Hematopoietic multipotent progenitor cell treated with erythropoietin and hydrocortisone succinate and interleukin-3 and kit ligand, for 17 days (in vitro differentiated cells): ENCODE results near the gene PGS1.

Source experiments
- DNase-seq: peaks from one replicate; pipeline ENCODE4 v3.0.0-alpha.2; 2015; ENCODE audit warnings: low spot score

PGS1 gene

DNA sequence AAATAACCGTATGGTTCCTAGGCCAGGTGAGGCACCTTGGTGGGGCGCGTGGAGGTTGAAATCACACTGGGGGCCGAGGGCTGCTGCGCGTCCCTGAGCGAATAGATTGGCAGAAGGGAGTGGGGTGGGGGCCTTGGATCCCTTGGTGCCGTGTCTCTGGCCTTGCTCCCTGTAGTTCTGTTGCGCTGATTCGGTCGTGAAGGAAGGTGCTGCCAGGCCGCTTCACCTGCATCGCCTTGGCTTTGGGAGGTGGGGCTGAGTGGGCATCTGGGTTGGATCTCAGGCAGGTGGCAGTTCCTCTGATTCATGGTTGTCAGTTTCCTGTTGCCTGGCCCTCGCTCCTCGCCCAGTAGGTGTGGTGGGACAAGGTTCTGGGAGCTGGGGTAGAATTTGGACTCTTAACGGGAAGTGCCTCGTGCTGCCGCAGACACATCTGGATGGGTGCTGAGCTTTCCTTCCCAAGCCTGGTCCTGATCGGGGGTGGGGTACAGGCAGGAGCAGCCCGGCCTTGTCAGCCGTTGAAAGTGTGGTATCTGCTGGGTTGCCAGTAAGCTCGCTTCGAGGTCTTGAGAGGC lies 30.1 kb downstream of the PGS1 start:
- no peak for DNase-seq

DNA sequence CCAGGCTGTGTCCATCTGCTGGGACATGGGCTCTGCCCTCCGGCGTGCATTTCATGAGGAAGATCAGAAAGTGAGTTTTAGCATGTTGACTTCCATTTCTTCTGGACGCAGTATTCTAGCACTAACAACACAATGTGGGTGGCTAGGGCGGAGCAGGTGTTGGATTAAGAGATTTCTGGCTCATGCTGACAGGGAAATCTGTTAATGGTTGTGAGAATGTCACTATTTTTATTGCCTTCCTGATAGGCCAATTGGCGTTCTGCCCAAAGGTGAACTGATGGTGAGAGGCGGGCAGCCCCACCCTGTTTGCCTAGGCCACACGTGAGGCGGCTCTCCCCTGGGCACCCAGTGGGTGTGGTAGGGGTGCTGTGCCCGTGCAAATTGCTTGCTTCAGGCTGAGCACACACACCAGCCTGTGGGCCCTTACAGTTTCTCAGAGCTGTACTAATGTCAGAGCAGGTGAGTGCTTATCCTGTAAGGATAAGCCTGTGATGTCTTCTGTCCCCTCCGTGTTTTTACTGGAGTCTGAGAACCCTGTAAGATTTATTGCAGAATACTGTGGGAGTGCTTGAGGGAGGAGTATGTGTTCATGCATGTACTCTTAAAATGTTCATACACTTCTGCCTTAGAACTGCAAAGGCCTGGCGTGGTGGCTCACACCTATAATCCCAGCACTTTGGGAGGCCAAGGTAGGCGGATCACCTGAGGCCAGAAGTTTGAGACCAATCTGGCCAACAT lies 30.9 kb downstream of the PGS1 start:
- no peak for DNase-seq

- no peak for DNase-seq
Observed at GRCh38 chr17:78411241-78411857, 32.9 kb downstream of the PGS1 start.

- DNase-seq: no peak
Observed at GRCh38 chr17:78412403-78412802, 34.0 kb downstream of the PGS1 start.

DNA sequence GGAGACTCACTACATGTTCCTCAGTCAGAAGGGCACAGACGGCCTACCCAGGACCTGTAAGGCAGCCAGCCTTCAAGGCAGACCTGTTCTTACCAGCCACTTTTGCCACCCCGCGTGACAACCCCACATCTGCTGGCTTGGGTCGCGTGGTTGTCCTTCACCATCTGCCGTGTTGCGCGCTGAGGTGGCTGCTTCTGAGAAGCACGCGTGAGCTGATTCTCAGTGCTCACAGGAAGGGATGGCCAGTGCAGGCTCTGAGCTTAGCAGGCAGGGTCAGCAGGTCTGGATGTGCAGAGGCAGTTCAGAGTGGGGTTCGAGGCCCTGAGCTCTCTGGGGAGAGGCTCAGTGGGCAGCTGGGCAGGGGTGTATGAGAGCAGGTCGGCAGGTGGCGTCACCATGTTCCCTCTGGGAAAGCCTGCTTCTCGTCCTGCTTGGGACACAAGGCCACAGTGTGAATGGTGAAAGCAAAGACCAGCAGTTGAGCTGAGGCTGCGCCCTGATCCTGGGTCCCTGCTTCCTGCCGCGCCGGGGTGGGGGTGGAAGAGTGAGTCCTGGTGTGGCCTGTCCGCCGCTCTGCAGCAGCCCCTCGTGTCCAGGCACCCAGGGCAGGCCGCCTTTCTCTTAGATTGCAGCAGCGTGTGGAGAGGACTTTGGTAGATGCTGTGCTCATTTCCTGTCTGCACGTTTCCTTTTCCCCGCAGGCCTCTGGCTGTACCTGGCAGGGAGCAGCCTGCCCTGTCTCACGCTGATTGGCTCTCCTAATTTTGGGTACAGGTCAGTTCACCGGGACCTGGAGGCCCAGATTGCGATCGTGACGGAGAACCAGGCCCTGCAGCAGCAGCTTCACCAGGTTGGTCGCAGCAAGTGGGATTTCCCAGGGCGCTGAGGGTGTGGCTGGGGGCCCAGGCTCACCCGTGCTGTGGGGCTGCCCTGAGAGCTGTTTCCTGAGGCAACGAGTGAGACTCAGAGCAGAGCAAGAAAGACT lies 36.0 kb downstream of the PGS1 start:
- no peak for DNase-seq

DNA sequence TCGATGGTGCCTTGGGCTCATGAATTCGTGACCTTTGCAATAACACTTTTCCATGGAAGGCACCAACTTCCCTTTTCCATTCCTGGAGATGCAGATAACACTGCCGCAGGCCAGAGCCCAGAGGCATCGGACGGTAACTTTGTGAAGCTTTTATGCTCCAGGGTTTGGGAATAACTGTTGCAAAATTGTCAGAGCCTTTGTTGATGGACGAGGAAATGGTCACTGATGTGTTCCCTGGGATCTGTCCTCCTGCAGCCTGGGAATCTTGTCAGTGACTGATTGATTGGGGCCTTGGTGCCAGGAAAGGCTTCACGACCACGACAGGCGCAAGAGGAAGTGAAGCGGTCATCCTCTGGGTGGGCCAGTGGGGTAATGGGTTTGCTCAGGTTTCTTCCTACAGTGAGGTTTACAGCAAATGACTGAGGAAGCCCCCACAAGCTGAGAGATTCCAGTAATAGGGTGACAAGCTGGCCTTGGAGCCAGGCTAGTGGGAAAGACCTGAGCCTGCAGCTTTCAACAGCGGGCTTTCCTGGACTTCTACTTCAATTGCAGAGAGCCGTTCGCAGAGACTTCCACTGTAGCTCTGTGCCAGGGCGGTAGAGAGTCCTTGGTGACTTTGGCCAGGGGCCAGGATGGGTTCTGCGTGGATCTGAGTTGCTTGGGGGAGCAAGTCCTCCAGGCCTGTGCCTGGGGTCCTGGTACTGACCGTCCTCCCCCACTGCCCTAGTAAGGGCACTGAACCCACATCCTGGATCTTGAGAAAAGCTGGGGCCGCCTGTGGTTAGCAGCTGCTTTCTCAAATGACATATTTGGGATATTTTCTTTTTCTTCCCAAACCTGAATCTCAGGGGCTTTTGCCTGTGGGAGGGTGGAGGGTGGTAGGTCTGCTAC lies 37.6 kb downstream of the PGS1 start:
- DNase-seq: no peak

- DNase-seq: no peak
Observed at GRCh38 chr17:78416791-78417530, 38.5 kb downstream of the PGS1 start.

DNA sequence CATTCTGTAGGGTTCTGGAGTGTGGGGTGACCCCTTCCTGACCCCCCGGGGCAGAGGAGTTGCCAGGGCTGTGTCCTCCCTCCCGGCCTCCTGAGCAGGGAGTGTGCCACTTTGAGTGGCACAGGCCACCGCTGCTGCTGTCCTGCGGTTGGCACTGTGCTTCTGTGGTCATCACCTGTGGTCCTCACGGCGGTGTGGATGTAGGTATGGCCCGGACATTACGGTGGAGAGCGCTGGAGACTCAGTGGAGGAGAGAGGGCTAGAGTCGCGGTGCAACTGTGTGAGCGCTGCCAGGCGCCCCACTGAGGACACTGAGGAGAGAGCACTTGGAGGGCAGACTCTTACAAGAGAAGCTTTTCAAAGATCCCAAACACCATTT lies 39.1 kb downstream of the PGS1 start:
- no peak for DNase-seq

- DNase-seq: no peak
Observed at GRCh38 chr17:78418326-78419026, 40.0 kb downstream of the PGS1 start.

DNA sequence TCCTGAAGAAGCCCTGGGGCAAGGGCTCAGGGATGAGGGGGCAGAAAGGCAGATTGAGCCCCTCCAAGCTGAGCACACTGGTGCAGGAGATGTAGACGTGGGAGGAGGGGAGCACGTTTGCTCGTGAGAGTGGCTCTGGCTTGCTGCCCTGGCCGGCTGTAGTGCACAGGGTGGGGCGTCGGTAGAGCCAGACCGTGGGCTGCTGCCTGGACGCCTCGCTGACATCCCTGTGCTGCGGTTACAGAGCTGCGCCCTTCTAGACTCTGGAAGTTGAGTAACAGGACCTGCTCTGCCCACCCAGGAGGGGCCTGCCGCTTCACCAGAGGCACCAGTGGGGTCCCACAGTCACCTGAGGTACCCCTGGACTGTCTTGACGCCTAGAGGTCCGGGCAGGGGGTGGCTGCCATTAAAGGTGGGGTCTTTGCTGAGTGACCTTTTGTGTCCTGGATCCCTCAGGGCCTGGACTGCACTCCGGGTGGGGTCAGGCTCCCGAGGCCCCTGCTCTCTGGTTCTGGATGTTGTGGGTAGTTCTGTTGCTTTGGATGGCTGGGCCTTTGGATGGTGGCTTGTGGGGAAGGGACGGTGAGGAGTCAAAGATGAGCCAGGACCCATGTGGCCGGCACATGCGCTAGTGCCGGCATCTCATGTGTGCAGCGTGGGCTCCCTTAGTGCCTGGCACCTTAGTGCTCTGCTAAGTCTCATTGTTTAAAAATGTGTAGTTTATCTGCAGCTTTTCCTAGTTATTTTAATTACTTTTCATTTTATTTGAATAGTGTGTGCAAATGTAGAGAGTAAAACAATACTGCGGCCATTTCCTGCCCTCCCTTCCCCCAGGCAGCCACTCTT lies 41.7 kb downstream of the PGS1 start:
- DNase-seq: no peak

GRCh38 chr17:78421084-78421533 lies 42.7 kb downstream of the PGS1 start:
- no peak for DNase-seq

DNA sequence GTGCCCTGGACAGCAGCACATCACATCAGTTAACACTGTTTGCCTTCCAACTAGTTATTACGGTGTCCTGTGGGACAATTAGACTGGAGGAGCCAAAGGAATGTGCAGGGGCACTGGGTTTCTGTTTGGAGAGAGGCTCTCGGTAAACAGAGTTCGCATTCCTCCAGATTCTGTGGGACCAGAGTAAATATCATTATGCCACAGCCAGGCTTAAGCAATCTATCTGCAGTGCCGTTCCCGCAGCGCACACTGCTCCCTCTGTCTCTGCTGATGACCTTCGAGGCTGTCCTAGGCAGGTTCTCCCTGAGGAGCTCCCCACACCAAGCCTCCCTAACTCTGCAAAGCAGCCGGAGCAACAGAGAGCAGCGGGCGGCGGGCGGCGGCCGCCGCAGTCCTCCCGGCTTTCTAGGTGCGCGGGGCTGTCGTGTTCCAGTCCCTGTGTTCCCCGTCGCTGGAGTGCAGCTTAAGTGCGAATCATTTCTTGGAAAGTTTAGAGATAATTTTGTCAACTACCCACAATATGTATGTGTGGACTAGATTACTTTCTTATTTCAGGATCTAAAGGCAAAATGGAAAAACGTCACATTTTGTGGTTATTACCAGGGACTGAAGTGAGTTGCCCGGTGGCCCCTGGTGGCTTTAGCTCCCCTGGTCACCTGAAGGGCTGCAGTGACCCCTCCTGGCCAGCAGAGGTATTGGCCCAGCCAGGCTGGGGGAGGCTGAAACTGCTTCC lies 43.3 kb downstream of the PGS1 start:
- peak; percentile 65 for DNase-seq

DNA sequence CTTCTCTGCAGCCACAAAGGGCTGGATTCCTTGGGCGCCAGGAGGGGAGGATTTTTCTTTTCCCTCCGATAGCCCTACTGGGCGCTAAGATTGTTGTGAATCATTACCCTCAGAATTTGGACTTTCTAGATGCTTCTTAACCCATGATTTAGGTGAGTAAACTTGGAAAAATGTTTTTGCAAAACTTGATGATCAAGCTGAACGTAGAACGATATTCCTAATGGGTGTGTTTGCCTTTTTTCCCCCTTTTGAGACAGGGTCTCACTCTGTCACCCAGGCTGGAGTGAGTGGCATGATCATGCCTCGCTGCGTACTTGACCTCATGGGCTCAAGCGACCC lies 43.8 kb downstream of the PGS1 start:
- no peak for DNase-seq

- no peak for DNase-seq
Observed at GRCh38 chr17:78422872-78423588, 44.6 kb downstream of the PGS1 start.

DNA sequence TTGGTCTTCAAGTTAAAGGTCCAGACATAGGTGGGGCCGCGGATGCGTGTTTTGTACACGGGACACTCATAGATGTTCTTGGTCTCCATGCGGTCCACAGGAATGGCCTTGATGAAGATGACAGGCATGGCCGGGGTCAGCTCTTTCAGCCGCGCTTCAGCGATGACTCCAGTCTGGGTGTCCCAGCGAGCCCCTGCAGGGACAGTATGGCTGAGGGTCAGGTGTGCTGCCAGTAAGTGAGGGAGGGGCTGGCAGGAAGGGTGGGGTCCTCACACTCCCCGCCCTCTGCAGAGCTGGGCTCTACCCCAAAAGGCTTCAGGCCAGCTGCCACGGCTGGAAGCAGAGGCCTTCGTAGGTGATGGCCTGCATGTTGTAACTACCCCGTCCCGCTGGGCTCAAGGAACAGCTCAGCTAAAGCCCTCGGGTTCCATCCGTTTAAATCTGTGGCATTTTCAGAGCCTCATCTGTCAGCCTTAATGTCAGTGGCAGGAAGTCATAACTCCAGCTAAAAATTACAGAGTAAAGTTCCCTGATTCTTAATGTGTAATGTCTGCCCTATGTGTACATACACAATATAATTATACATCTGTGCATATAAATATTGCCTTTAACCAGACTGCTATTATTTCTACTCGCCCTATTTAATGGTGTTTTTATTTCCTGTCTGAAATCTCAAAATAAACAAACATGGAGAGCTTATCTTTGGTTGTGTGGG lies 45.7 kb downstream of the PGS1 start:
- DNase-seq: no peak

- DNase-seq: no peak
Observed at GRCh38 chr17:78425429-78425828, 47.0 kb downstream of the PGS1 start.

DNA sequence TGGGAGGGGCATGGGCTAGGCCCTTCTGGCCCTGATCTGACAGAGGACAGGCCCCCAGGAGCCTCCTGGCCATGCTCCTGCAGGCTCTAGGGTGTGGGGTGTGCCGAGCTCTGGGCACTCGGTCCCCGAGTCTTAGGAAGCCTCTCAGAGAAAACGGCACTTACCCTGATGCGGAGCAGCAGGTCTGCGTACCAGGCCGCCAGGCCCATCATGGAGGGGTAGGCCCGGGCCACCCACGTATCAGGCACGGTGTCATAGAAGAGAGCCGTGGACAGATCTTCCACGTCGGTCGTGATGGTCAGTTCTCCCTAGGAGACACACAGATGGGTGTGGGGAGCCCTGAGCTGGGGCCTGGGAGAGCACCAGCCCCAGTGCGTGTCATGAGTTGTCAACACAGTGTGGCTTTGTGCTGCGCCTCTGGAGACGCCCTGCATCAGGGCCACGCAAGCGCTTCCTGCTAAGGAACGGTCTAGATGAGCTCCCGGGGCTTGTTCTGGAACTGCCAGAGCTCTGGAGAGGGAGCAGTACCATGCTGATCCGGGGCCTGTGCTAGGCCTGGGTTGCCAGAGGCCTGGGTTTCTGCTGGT lies 47.9 kb downstream of the PGS1 start:
- DNase-seq: no peak
